CD4-positive, alpha-beta T cell treated with Interleukin-10 for 1 hour (primary cell): Measurements from ENCODE around the gene KRT6B.
"Not testable (repeated sequence)": the region's sequence is repeated elsewhere in the genome, so short reads cannot be mapped to it uniquely, and the experiment has no call there.

Source experiments
- DNase-seq: peaks from one replicate; pipeline ENCODE4 v3.0.0-alpha.2; 2020

KRT6B gene

DNA sequence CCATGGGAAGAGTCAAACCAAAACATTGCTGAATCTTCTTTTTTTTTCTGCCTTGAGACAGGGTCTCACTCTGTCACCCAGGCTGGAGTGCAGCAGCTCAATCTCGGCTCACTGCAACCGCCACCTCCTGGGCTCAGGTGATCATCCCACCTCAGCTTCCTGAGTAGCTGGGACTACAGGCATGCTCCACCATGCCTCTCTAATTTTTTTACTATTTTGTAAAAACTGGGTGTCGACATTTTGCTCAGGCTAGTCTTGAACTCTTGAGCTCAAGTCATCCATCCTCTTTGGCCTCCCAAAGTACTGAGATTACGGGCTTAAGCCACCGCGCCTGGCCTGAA, 16.3 kb downstream of the KRT6B start:
- DNase-seq, result no peak

GRCh38 chr12:52434760-52435530, 17.0 kb downstream of the KRT6B start:
- no peak for DNase-seq

GRCh38 chr12:52434081-52434733, 17.7 kb downstream of the KRT6B start, which contains the start of gene KRT75:
Gene KRT75, minus strand, starts transcription at chr12:52434371. Its CDS starts 67 bp downstream, at chr12:52434304.
- no peak for DNase-seq

- no peak for DNase-seq
Observed at GRCh38 chr12:52433501-52434080, 18.4 kb downstream of the KRT6B start.

DNA sequence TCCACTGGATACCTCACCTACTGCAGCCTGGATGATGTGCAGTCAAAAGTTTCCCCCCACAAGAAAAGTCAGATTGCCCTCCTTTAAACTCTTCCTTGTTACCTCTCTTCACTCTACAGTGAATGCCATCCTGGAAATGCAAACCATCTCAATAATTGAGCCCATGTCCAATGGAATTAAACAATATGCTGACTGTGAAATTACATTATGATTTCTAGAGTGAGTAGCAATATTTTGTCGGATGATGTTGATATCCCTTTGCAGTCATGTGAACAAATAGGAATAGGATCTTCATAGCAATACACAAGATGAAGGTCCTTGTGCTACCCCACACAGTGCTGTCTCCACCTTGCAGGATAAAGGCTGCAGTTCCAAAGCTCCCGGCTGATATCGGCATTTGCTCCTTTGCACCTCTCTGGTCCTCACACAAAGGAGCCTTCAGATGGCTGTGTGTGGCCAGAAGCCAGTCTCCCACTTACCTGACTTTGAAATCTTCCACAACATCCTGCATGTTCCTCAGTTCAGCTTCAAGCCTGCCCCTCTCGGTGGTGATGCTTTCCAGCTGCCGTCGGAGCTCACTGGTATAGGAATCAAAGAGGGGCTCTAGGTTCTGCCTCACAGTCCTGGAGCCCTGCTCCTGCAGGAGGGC, 19.3 kb downstream of the KRT6B start:
- no peak for DNase-seq

- no peak for DNase-seq
Observed at GRCh38 chr12:52428121-52428520, 23.8 kb downstream of the KRT6B start.

- no peak for DNase-seq
Observed at GRCh38 chr12:52427083-52427482, 24.9 kb downstream of the KRT6B start.

GRCh38 chr12:52426034-52426433, 25.9 kb downstream of the KRT6B start:
- no peak for DNase-seq

DNA sequence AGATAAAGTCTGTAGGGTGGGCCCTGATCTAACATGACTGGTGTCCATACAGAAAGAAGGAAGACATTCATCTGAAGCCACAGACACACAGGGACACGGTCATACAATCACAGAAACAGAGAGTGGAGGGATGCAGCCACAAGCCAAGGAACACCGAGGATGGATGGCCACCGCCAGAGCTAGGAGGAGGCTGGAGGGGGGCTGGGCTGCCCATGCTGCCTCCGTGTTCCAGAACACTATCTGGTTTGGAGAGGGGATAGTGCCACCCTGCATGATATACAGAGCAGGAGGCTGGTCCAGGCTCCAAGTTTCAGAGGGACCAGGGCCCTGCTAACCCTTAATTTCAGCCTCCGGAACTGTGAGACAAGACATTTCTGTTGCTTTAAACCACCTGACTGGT, 26.5 kb downstream of the KRT6B start:
- no peak for DNase-seq

GRCh38 chr12:52423661-52424500, 28.1 kb downstream of the KRT6B start:
- DNase-seq, result no peak

GRCh38 chr12:52423035-52423434, 28.9 kb downstream of the KRT6B start:
- no peak for DNase-seq

DNA sequence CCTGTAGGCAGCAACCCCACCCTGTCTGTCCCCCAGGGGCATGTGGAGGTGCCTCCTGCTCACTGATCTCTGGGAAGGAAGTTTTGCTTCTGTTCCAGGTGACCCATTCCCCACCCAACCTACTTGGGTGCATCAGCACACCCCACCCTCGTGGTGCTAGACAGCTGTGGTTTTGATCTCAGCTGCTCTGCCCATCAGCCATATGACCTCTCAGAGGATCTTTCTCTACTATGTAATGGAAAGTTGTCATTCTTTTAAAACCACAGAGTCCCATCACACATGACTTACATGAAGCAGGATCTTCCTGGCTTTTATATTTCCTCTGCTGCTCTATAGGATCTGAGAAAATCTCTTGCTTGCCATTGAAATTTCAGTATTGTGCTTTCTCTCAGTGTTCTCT, 32.3 kb downstream of the KRT6B start:
- DNase-seq, result no peak

- DNase-seq, result no peak
Observed at GRCh38 chr12:52418576-52419110, 33.3 kb downstream of the KRT6B start.

GRCh38 chr12:52417740-52418139, 34.2 kb downstream of the KRT6B start:
- no peak for DNase-seq

DNA sequence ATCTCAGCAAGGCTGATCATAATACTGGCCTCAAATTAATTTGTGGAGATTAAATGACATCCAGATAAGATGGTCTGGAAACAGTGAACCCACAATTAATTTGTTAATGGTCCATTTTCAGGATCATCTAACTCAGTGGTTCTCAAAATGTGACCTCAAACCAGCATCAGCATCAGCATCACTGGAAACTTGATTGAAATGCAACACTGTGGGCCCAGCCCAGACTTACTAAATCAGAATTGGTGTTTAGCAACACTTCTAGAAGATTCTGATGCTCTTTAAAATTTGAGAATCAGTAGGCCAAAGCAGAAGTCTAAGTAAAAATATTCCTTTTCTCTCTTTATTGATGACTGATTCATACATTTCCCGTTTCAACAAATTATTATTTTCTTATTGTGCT, 35.2 kb downstream of the KRT6B start:
- no peak for DNase-seq

GRCh38 chr12:52415870-52416750, 35.8 kb downstream of the KRT6B start:
- DNase-seq, result no peak

- no peak for DNase-seq
Observed at GRCh38 chr12:52414936-52415335, 37.0 kb downstream of the KRT6B start.

- no peak for DNase-seq
Observed at GRCh38 chr12:52413782-52414345, 38.1 kb downstream of the KRT6B start.

DNA sequence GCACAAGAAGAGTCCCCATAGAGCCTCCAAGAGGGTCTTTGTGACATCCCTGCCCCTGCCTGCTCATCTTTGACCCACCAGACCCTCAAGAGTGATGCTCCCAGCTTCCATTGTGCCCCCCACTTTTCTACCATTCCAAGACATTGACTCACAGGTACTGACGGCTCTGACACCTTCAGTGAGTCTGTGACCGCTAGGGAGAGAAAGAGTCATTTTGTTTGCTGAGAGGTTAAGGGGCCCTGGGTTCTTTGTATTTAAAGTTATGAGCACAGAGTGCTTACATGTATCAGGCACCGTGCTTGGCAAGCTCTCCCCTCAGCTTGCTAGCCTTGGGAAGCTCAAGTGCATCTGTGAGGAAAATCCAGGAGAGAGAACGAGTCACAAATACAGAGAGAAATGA, 38.7 kb downstream of the KRT6B start:
- no peak for DNase-seq

DNA sequence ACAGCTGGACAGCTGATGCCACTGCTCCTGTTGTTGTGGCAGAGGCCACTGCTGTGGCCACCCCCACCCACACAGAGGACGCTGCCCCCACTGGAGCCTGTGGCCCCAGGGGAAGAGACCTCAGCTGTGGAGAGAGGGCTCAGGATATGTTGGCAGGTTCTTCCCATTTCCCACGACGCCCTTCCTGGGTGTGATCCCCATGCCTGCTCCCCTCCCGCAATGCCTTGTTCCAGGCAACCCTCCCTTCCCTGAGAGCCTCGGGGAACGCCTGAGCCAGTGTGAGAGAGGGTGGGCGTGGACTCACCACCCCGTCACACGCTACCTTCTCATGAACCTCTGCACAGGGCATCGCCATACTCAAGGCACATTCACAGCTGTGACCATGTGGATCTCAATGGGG, 40.1 kb downstream of the KRT6B start:
- DNase-seq, result no peak

GRCh38 chr12:52410589-52411248, 41.2 kb downstream of the KRT6B start:
- not testable (repeated sequence) for DNase-seq
